Adrenal gland (tissue), 12 donors: ENCODE data around the gene LIMS2. TPM values are rescaled to one million over a fixed set of nuclear protein-coding genes. Genes with fewer than 3 reads are reported as not detected.

Experiments used
- DNase-seq, 7 donors: peaks; one replicate each; pipeline ENCODE4 v3.0.0-alpha.2; 2019 to 2020
- H3K27ac ChIP-seq, 5 donors: fragments of 200-600 bp; sonication (generic) in 4 of 5; 1 replicate in 3 of 5; 2 replicates in 2 of 5; pipeline versions ENCODE4 v1.5.1 to v1.8.0; 2016 to 2020; ENCODE audit warnings: mild to moderate bottlenecking in 1 of 5
- H3K27me3 ChIP-seq: fragments of 200-600 bp; 2 replicates; pipeline ENCODE4 v1.8.0; 2021
- H3K36me3 ChIP-seq, 2 donors: fragments of 200-600 bp; replicated peaks in 1 of 2; 1 replicate in 1 of 2; 2 replicates in 1 of 2; pipeline versions ENCODE4 v1.5.1 to v1.8.0; 2018 to 2022
- H3K4me1 ChIP-seq, 2 donors: fragments of 200-600 bp; replicated peaks in 1 of 2; 1 replicate in 1 of 2; 2 replicates in 1 of 2; pipeline versions ENCODE4 v1.5.1 to v1.8.0; 2018 to 2021
- H3K4me3 ChIP-seq, 4 donors: fragments of 200-600 bp; sonication (generic) in 3 of 4; one replicate each; pipeline ENCODE4 v1.5.1; 2016 to 2018
- H3K9me3 ChIP-seq, 3 donors: fragments of 200-600 bp; sonication (generic) in 1 of 3; replicated peaks in 1 of 3; 1 replicate in 2 of 3; 2 replicates in 1 of 3; pipeline versions ENCODE4 v1.5.1 to v1.8.0; 2016 to 2021
- CTCF ChIP-seq, 6 experiments: fragments of 450-650 bp in 4 of 6; fragments of 200-600 bp in 2 of 6; sonication (generic) in 1 of 6; IDR thresholded peaks; 1 replicate in 5 of 6; 2 replicates in 1 of 6; pipeline versions ENCODE4 v1.5.1 to v1.8.0; 2016 to 2021; ENCODE audit warnings: antibody characterized with exemption in 6 of 6, mild to moderate bottlenecking in 2 of 6, moderate library complexity in 1 of 6
- POLR2A ChIP-seq, 2 donors: fragments of 450-650 bp; IDR thresholded peaks; one replicate each; pipeline ENCODE4 v1.6.1; 2017; ENCODE audit warnings: antibody characterized with exemption in 2 of 2, mild to moderate bottlenecking in 2 of 2, moderate library complexity in 1 of 2
- WGBS, 4 donors: extraction: QIAGEN DNeasy Blood & Tissue Kit in 2 of 4; methylation state at CpG; one replicate each; pipeline versions ENCODE4 v1.1.5 to v1.1.7; 2013 to 2017; 5-methylcytosine and 5-hydroxymethylcytosine counted together
- intact Hi-C, 2 donors: fragments of 100-400 bp; cut with DNase I; formaldehyde crosslinking; loops; one replicate each; pipeline versions ENCODE4 v1.14.1 to v1.15.0; 2022 to 2023
- polyA plus RNA-seq, 3 donors: library from polyadenylated mRNA; stranded (reverse); fragments of 200-250 nt in 2 of 3; fragments of 350-450 nt in 1 of 3; fragmentation: Illumina TruSeq in 1 of 3; extraction: RNeasy Lipid Tissue Mini Kit (QIAGEN cat#74804) in 1 of 3; gene quantifications; one replicate each; pipeline ENCODE4 v1.2.3, GENCODE V29; 2013 to 2014
- total RNA-seq, 9 donors: library from RNA; depleted of rRNA in 4 of 9; stranded (reverse); fragments of >200 nt in 4 of 9; fragments of 120-200 nt in 1 of 9; fragmentation: NEBNext Ultra II Directional in 1 of 9; extraction: Animal tissue kit (Norgen Biotek cat#: 25700) in 1 of 9; gene quantifications; one replicate each; pipeline versions ENCODE4 v1.1.0 to v1.2.4, GENCODE V29; 2013 to 2023
- donor health status: healthy with polysubstance abuse.
- donor health status: Bipolar disorder and iron deficiency.
- donor health status: DM: yes; HTN: yes; CAD: no.
- donor health status: DM: no; HTN: no; CAD: no.
- donor health status: DM: no; HTN: no; CAD: no.
- donor health status: DM: yes; HTN: yes; CAD: no.

Gene LIMS2
- total and polyA plus RNA-seq, 12 donors: 1.4 to 142 (median 16.1) TPM

- H3K27ac ChIP-seq: peak overlapping the region in 1 of 5 donors; percentile 58
- H3K9me3 ChIP-seq: no peaks in the 10 kb centered on the region
- H3K4me3 ChIP-seq: peak overlapping the region in 1 of 4 donors; percentile 13
- 59 to 67% (median 61%) methylated on average over 11 to 25 of the region's 25 CpGs for WGBS, 4 donors
- peaks cover 0 to 5% of the 10 kb centered on the region in 2 donors for H3K4me1 ChIP-seq
- no peaks in the 10 kb centered on the region for H3K36me3 ChIP-seq
- intact Hi-C loops: no loop called here
- DNase-seq: peak in 2 of 7 donors; percentile 55 to 56
- H3K27me3 ChIP-seq: no peaks in the 10 kb centered on the region
- TF ChIP-seq POLR2A (IDR thresholded peaks at IDR 0.05) (no peak), CTCF (IDR thresholded peaks at IDR 0.05) (no peak)
Observed at GRCh38 chr2:127681288-127681804, 6.0 kb upstream of the LIMS2 start.

GRCh38 chr2:127680706-127681287 is 5.5 kb upstream of the LIMS2 start:
- 82 to 87% (median 84%) methylated on average over 17 to 19 of the region's 19 CpGs for WGBS, 4 donors
- Histone ChIP-seq H3K4me3 (peak overlapping the region in 1 of 4 donors; percentile 13), H3K9me3 (no peaks in the 10 kb centered on the region), H3K4me1 (peaks cover 2 to 9% of the 10 kb centered on the region in 2 donors), H3K27ac (peak overlapping the region in 1 of 5 donors; percentile 40), H3K27me3 (no peaks in the 10 kb centered on the region), H3K36me3 (no peaks in the 10 kb centered on the region)
- DNase-seq: no peak
- TF ChIP-seq CTCF (IDR thresholded peaks at IDR 0.05) (no peak), POLR2A (IDR thresholded peaks at IDR 0.05) (no peak)
- intact Hi-C loops: no loop called here

- peak in 1 of 7 donors; percentile 42 for DNase-seq
- Histone ChIP-seq H3K27me3 (no peaks in the 10 kb centered on the region), H3K9me3 (no peaks in the 10 kb centered on the region), H3K4me1 (peaks cover 8 to 15% of the 10 kb centered on the region in 2 donors), H3K36me3 (no peaks in the 10 kb centered on the region), H3K27ac (no peak overlapping the region), H3K4me3 (no peak overlapping the region)
- WGBS, 4 donors: 85 to 89% (median 88%) methylated on average over 14 to 15 of the region's 15 CpGs
- TF ChIP-seq CTCF (IDR thresholded peaks at IDR 0.05): no peak
- no peak for TF ChIP-seq POLR2A (IDR thresholded peaks at IDR 0.05)
- intact Hi-C loops: no loop called here
Observed at GRCh38 chr2:127679680-127680361, 4.5 kb upstream of the LIMS2 start.

GRCh38 chr2:127678991-127679390 is 3.7 kb upstream of the LIMS2 start:
- no peaks in the 10 kb centered on the region for H3K36me3 ChIP-seq
- intact Hi-C loops: no loop called here
- H3K9me3 ChIP-seq: no peaks in the 10 kb centered on the region
- peaks cover 8 to 21% of the 10 kb centered on the region in 2 donors for H3K4me1 ChIP-seq
- TF ChIP-seq CTCF (IDR thresholded peaks at IDR 0.05) (no peak), POLR2A (IDR thresholded peaks at IDR 0.05) (no peak)
- WGBS, 4 donors: 81 to 90% (median 88%) methylated on average over 6 of the region's 6 CpGs
- no peak for DNase-seq
- no peak overlapping the region for H3K4me3 ChIP-seq
- H3K27ac ChIP-seq: no peak overlapping the region
- peaks cover 8% of the 10 kb centered on the region for H3K27me3 ChIP-seq
